Cardiac fibroblast (primary cell): ENCODE data around the gene SQSTM1.
A peak's percentile ranks its signal among the peaks of the same experiment; 100 is the strongest.
"Not testable (repeated sequence)": the region's sequence is repeated elsewhere in the genome, so short reads cannot be mapped to it uniquely, and the experiment has no call there.

Experiments used
- DNase-seq, 2 donors: peaks; one replicate each; pipeline versions ENCODE4 v3.0.0 to v3.0.0-alpha.2; 2010; ENCODE audit warnings: low read depth in 2 of 2
- H3K4me3 ChIP-seq, 2 donors: replicated peaks in 1 of 2; 1 replicate in 1 of 2; 2 replicates in 1 of 2; pipeline ENCODE4 v1.5.1; 2011; ENCODE audit warnings: low read depth in 2 of 2, low read length in 2 of 2, mild to moderate bottlenecking in 2 of 2, moderate library complexity in 1 of 2
- CTCF ChIP-seq: IDR thresholded peaks from one replicate; pipeline ENCODE4 v1.5.1; 2011; ENCODE audit warnings: low read depth, mild to moderate bottlenecking, low read length, inconsistent platforms

Gene SQSTM1

GRCh38 chr5:179786861-179787260 lies 33.8 kb upstream of the SQSTM1 start:
- H3K4me3 ChIP-seq: no peak overlapping the region
- DNase-seq: no peak
- no peak for TF ChIP-seq CTCF

DNA sequence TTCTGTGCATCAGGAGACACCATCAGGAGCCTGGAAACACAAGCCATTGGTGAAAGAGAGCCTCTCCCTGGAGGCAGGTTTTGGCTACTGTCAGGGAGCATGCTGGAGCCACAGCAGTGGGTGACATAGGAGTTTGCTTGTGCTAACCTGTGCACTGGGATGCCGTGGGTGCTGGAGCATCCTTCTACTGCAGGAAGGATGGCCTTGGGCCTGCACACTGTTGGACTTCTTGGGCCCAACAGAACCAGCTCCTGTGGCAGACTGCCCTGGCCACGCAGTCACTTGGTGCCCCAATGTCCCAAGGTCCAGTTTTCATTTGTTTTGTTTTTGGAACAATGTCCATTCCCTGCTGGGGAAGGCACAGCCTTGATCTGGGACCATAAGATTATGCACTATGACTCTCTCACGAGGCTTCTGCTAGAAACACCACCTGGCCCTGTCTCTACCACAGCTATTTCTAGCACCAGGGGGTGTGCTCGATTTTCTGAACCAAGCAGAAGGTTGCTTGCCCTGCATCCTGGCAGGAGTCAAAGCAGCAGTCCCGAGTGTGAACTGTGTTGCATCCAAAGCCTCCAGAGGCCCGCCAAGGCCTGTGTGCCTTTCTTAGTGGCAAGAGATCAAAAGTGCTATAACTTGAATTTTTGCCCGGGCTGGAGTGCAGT lies 32.4 kb upstream of the SQSTM1 start:
- no peak for DNase-seq
- no peak overlapping the region for H3K4me3 ChIP-seq
- TF ChIP-seq CTCF: no peak

- H3K4me3 ChIP-seq, DNase-seq: not testable (repeated sequence)
These were observed 31.4 kb upstream of the SQSTM1 start for GRCh38 chr5:179789278-179789677.

GRCh38 chr5:179791881-179792611 lies 28.7 kb upstream of the SQSTM1 start:
- no peak for TF ChIP-seq CTCF
- DNase-seq: no peak
- no peak overlapping the region for H3K4me3 ChIP-seq

GRCh38 chr5:179792612-179793467 lies 27.9 kb upstream of the SQSTM1 start:
- no peak for DNase-seq
- no peak for TF ChIP-seq CTCF
- H3K4me3 ChIP-seq: no peak overlapping the region

- peak; percentile 33 to 93 for DNase-seq
- no peak for TF ChIP-seq CTCF
- peak within 1 kb of the TSS in 1 of 2 donors; percentile 27 for H3K4me3 ChIP-seq
These were observed 27.1 kb upstream of the SQSTM1 start, which contains the start of gene LTC4S for GRCh38 chr5:179793468-179794139. Gene LTC4S, plus strand, starts transcription at chr5:179793986. Its CDS starts 95 bp downstream, at chr5:179794081.
